ENCODE results near the gene WASL. TPM values are rescaled to one million over a fixed set of nuclear protein-coding genes. Genes with fewer than 3 reads are reported as not detected.

The WASL gene
- polyA plus RNA-seq, 6 donors from 2014 or later = 0.63 to 3.9 (median 3.3) TPM

DNA sequence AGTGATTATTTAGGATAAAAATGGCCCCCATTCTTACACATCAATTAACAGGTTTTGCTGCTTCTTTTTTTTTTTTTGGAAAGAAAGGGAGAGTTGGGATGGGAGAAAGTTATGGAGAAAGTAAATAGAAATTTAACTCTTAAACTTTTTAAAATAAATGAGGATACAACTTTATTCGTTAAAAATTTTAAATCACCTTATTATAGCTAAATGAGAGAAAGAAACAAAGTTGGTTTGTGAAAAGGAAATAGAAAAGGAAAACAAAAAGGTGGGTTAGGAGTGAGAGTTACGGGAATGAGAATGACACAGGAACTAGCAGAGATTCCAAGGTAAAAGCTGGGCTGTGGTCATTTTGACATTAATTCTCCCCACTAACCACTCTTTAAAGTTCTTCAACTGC lies 58.3 kb downstream of the WASL start:
- Mint-ChIP-seq H3K27me3 (no peaks in the 10 kb centered on the region), H3K4me1 (no peaks in the 10 kb centered on the region), H3K27ac (no peak overlapping the region), H3K9me3 (no peaks in the 10 kb centered on the region), H3K4me3 (no peak overlapping the region), H3K36me3 (peaks cover 7 to 9% of the 10 kb centered on the region in 2 donors)
- ATAC-seq (ENCODE audit: low read depth in 2 of 2) = no peak
- DNase-seq = no peak

DNA sequence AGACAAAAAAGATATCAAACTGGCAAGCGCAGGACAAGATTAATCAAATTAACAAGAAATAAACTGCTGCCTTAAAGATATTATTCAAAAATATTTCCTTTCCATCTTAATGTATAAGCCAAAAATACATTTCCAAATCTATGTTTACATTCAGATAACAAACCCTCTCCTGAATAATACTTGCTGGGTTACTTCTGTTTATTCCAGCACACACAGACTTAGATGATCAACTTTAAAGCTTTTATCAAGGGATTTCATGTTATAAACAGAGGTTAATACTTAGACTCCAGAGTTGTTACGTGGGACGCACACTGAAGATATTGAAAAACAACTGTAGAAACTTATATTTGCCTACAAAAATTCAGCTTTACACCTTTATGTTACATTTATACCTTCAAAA lies 59.6 kb downstream of the WASL start:
- DNase-seq (no peak), ATAC-seq (ENCODE audit: low read depth in 2 of 2) (no peak)
- Mint-ChIP-seq H3K4me1 (no peaks in the 10 kb centered on the region), H3K27me3 (no peaks in the 10 kb centered on the region), H3K27ac (no peak overlapping the region), H3K4me3 (no peak overlapping the region), H3K9me3 (no peaks in the 10 kb centered on the region), H3K36me3 (peaks cover 0 to 7% of the 10 kb centered on the region in 2 donors)

DNA sequence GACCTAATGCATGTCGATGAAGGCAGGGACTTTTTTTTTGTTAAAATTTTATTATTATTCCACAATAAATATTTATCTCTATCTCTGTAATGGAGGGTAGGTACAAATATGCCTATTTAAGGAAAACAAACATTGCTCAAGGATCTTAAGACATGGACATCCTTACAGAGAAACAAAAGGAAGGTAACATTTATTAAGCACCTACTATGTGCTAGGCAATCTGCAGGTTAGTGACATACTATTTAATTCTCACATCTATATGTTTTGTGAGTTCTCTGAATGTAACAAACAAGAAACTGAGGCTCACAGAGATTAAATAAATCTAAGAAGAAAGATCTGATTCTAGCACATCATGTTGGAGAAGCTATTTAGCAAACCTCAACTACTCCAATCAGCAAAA lies 61.1 kb downstream of the WASL start:
- H3K27ac Mint-ChIP-seq = peak overlapping the region in 1 of 6 donors; percentile 23
- no peaks in the 10 kb centered on the region for H3K4me1 Mint-ChIP-seq
- no peak overlapping the region for H3K4me3 Mint-ChIP-seq
- H3K36me3 Mint-ChIP-seq = peaks cover 0 to 7% of the 10 kb centered on the region in 2 donors
- DNase-seq (no peak), ATAC-seq (ENCODE audit: low read depth in 2 of 2) (no peak)
- no peaks in the 10 kb centered on the region for H3K9me3 Mint-ChIP-seq
- no peaks in the 10 kb centered on the region for H3K27me3 Mint-ChIP-seq

DNA sequence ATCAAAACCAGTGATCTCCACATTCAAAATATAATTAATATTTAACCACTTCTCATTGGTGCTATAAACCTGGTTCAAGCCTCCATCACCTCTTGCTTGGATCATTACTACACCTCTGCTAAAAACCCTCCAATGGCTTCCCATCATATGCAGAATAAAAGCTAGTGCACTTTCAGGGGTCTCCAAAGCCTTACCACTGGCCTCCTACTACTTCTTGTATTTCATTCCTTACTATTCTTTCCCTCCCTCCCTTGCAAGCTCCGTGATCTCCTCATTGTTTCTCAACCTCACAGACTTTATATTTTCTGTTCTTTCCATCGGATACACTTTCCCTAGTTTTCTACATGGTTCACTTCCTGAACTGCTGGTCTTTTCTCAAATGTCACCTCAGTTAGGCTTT lies 61.6 kb downstream of the WASL start:
- ATAC-seq (ENCODE audit: low read depth in 2 of 2) (no peak), DNase-seq (no peak)
- no peaks in the 10 kb centered on the region for H3K27me3 Mint-ChIP-seq
- H3K4me1 Mint-ChIP-seq = no peaks in the 10 kb centered on the region
- H3K9me3 Mint-ChIP-seq = no peaks in the 10 kb centered on the region
- no peak overlapping the region for H3K4me3 Mint-ChIP-seq
- peak overlapping the region in 2 of 6 donors; percentile 8 to 23 for H3K27ac Mint-ChIP-seq
- H3K36me3 Mint-ChIP-seq = peaks cover 0 to 7% of the 10 kb centered on the region in 2 donors

DNA sequence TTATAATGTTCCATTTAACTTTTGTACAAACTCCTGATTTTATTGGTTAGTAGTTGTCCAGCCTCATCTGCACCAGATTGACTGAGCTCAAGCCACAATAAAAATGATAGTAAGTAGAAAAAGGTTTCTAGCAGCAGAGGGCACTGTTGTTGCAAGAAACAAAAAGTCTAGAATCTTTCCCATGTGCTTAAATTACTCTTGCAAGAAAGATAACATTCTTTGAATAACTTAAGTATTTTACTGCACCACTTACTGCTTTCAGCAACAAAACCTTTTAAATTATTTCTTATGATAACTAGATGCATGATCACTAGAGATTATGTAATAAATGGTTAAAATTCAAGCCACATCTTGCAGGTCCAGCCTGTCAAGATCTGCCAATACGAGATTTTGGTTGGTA lies 66.1 kb downstream of the WASL start:
- peak; percentile 6 for DNase-seq
- H3K27ac Mint-ChIP-seq = no peak overlapping the region
- no peaks in the 10 kb centered on the region for H3K36me3 Mint-ChIP-seq
- no peaks in the 10 kb centered on the region for H3K27me3 Mint-ChIP-seq
- ATAC-seq (ENCODE audit: low read depth in 2 of 2) = peak in 1 of 2 donors; percentile 25
- H3K4me3 Mint-ChIP-seq = no peak overlapping the region
- H3K9me3 Mint-ChIP-seq = no peaks in the 10 kb centered on the region
- no peaks in the 10 kb centered on the region for H3K4me1 Mint-ChIP-seq

DNA sequence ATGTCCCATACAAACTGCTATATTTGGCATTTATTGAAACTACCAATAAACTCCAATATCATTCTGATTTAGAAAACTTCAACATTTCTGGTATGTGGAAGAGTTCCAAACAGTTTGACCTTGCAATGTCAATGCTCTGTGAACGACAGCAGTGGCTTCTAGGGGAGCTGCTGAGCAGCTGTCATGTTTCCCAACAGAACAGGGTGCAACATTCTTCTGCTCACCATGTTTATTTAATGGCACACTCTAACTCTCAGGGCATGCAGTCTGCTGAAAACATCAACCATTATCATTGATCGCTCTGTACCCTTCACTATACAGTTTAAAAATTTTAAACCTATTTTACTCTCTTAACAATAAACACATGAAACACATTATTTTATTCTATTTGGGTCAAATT lies 67.2 kb downstream of the WASL start:
- ATAC-seq (ENCODE audit: low read depth in 2 of 2) = no peak
- H3K4me3 Mint-ChIP-seq = no peak overlapping the region

DNA sequence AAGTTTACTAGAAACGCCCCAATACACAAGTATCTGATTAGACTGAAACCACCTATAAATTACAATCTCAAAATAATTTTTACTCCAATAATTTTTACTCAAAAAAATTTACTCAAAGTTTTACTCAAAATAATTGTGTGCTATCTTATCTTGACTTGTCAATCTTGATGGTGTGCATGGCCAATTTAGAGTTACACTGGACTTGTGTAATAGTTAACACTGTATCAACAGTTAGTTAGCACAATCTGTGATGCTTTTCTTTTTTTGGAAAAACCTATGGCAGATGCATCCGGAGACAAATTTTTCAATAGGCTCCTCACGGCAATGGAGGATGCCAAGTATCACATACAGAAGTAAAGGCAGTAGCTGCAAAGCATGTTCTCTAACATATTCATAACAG lies 68.2 kb downstream of the WASL start:
- Mint-ChIP-seq H3K36me3 (no peaks in the 10 kb centered on the region), H3K27ac (no peak overlapping the region), H3K9me3 (no peaks in the 10 kb centered on the region), H3K27me3 (no peaks in the 10 kb centered on the region), H3K4me3 (no peak overlapping the region), H3K4me1 (no peaks in the 10 kb centered on the region)
- ATAC-seq (ENCODE audit: low read depth in 2 of 2) = no peak
- no peak for DNase-seq

More for the DNA sequence above, 67.2 kb downstream of the WASL start:
- no peak overlapping the region for H3K27ac Mint-ChIP-seq
- no peak for DNase-seq
- H3K9me3 Mint-ChIP-seq = no peaks in the 10 kb centered on the region
- no peaks in the 10 kb centered on the region for H3K36me3 Mint-ChIP-seq
- no peaks in the 10 kb centered on the region for H3K4me1 Mint-ChIP-seq
- H3K27me3 Mint-ChIP-seq = no peaks in the 10 kb centered on the region

DNA sequence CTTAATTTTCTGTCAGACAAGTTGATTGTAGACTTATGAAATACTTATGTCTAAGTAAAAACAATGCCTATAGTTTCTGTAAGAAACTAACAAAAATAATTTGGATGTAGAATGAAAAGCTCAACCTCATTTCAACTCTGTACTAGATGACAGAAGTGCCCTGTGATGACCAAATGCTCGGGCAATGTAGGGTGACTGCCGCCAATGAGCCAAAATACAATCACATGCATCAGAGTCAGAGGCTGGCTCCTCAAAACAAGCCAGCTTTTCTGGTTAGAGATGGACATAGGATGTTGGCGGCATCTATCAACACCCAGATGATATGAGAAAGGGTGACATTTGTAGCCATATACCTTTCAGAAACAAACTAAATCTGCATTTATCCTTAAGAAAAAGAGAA lies 69.2 kb downstream of the WASL start:
- no peak for DNase-seq
- Mint-ChIP-seq H3K27me3 (no peaks in the 10 kb centered on the region), H3K36me3 (no peaks in the 10 kb centered on the region), H3K4me3 (no peak overlapping the region), H3K9me3 (no peaks in the 10 kb centered on the region), H3K27ac (no peak overlapping the region), H3K4me1 (no peaks in the 10 kb centered on the region)
- no peak for ATAC-seq (ENCODE audit: low read depth in 2 of 2)

DNA sequence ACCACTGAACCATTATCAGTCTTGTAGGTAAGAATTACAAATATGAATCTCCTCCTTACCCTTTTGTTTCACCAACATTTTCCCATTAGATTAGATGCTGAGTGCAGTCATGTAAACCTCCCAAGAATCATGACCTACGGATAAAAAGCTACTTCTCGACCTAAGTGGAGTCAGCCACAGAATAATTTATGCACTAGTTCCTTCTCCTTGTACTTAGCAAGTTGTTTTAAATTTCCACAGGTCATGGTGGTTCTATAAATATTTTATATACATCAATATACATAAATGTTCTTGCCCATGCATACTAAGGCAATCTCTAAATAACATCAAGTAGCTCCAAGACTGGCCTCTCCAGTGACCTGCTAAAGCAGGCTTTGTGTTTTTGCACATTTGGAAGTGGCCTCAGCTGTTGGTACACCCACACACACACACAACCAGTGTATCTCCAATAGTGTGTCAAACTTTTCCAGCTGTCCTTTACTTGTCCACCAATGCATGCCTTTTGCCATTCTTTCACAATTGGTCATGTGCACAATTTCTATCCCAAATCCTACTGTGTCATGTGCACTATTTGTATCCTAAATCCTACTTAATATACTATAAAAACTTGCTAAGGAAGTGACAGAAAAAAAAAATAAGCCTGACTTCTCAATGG lies 71.6 kb downstream of the WASL start:
- Mint-ChIP-seq H3K27me3 (no peaks in the 10 kb centered on the region), H3K9me3 (no peaks in the 10 kb centered on the region), H3K4me1 (no peaks in the 10 kb centered on the region), H3K36me3 (no peaks in the 10 kb centered on the region), H3K4me3 (no peak overlapping the region), H3K27ac (peak overlapping the region in 1 of 6 donors; percentile 16)
- ATAC-seq (ENCODE audit: low read depth in 2 of 2) = no peak
- no peak for DNase-seq

DNA sequence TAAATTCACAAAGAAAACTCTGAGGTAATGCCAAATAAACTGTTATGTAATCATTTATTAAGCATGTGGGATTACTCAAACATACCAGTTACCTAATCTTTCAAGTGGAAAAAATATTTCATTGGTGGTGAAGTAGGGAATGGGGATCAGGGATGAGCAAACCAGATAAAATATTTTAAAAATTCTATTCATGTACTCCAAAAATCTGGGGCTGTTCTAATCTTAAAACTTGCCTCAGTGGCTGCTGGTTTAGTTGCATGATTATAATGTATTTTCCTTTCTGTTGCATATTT lies 73.7 kb downstream of the WASL start:
- H3K27ac Mint-ChIP-seq = no peak overlapping the region
- no peak for DNase-seq
- H3K4me1 Mint-ChIP-seq = no peaks in the 10 kb centered on the region

DNA sequence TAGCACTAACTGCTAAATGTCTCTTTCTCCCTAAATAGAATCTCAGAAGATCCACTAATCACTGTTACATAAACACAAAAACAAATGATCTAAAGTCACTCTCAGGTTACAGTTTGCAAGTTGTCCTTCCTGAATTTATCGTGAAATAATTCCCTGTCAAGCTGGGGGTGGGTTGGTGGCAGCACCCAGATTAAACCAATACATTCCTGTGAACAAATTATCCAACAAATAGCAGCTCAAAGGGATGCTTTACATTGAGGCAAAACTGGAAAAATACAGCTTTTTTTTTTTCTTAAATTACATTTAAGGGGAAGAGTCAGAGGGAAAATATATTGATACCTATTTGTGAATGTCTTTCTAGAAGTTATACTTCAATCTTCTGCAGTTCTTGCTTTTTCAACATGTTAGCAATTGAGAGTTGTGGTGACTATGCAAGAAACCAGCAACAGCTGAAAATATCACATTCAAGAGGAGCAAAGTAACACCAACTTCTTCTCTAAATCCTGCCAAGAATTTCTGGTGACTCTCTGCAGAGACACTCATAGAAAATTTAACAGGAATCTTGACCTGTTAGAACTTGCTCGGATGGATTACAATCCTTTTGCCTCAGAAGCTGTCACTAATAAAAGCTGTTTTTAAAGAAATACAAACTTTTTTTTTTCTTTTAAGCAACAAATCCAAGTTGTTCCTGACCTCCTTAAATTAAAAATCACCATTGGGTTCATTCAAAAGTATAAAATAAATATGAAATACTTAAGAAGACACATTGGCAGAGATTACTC lies 74.2 kb downstream of the WASL start:
- no peaks in the 10 kb centered on the region for H3K9me3 Mint-ChIP-seq
- no peak for ATAC-seq (ENCODE audit: low read depth in 2 of 2)
- H3K27ac Mint-ChIP-seq = no peak overlapping the region
- H3K4me3 Mint-ChIP-seq = no peak overlapping the region
- H3K27me3 Mint-ChIP-seq = no peaks in the 10 kb centered on the region
- no peaks in the 10 kb centered on the region for H3K36me3 Mint-ChIP-seq
- H3K4me1 Mint-ChIP-seq = no peaks in the 10 kb centered on the region
- DNase-seq = no peak

More for the DNA sequence above, 73.7 kb downstream of the WASL start:
- H3K4me3 Mint-ChIP-seq = no peak overlapping the region
- H3K9me3 Mint-ChIP-seq = no peaks in the 10 kb centered on the region
- H3K36me3 Mint-ChIP-seq = no peaks in the 10 kb centered on the region
- no peaks in the 10 kb centered on the region for H3K27me3 Mint-ChIP-seq
- ATAC-seq (ENCODE audit: low read depth in 2 of 2) = no peak

DNA sequence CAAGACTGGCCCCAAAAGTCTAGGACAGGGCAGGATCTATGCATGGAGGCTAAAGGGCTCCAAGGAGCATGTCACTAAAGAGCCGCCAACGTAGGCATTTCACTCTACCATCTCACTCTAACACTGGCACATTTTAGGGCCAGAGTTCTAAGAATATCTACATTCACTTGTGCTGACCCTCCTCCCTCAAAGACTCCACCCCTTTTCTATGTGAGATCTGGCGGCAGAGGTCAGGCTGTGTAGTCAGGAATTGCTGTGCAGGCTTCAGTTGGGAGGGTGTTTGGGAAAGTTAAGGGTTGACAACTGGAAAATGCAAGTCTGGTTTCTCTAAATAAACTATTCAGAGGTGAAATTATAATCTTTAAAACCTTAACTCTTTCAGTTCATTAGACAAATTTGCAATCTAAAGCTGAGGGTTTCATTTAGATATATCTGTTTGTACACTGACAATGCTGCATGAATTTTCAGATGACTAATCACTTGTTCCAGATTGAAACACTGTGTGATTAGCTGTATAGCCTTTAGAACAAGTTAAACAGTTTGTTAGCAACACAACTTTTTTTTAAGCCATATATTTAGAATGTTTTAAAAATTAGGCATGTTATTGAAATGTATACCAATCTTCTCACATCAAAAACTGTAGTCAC lies 74.9 kb downstream of the WASL start:
- DNase-seq = no peak
- H3K4me3 Mint-ChIP-seq = no peak overlapping the region
- no peaks in the 10 kb centered on the region for H3K36me3 Mint-ChIP-seq
- H3K27me3 Mint-ChIP-seq = peaks cover 0 to under 1% (median 0%) of the 10 kb centered on the region in 3 donors
- no peak for ATAC-seq (ENCODE audit: low read depth in 2 of 2)
- H3K27ac Mint-ChIP-seq = no peak overlapping the region
- no peaks in the 10 kb centered on the region for H3K9me3 Mint-ChIP-seq
- no peaks in the 10 kb centered on the region for H3K4me1 Mint-ChIP-seq

DNA sequence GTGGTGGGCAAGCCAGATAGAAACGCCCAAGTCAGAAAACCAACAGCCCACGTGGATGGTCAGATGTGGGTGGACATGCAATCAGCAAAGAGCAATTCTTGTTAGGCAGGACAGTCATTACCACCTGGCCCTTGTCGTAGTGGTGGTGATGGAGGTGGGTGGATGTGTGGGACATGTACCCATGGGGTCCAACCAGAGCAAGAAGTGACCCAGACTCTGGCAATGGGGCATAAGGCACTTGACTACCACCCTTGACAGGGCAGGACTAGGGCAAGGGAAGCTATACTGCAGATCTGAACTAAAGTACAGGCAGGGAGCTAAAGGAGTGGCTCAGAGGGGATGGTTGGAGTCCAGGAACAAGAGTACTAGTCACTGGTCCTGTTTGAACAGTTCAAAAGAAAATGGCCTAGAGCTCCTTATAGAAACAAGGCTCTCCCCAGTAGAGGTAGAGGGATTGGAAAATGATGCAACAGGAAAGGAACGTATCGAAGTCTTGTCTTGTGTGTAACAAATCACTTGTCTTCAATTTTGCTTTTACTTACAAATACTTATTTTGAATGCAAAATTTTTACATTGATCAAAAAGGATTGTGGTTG lies 75.6 kb downstream of the WASL start:
- H3K36me3 Mint-ChIP-seq = no peaks in the 10 kb centered on the region
- H3K9me3 Mint-ChIP-seq = no peaks in the 10 kb centered on the region
- peak overlapping the region in 1 of 6 donors; percentile 7 for H3K27ac Mint-ChIP-seq
- H3K4me1 Mint-ChIP-seq = no peaks in the 10 kb centered on the region
- H3K4me3 Mint-ChIP-seq = no peak overlapping the region
- DNase-seq (no peak), ATAC-seq (ENCODE audit: low read depth in 2 of 2) (no peak)
- H3K27me3 Mint-ChIP-seq = peaks cover 0 to 4% (median 0%) of the 10 kb centered on the region in 3 donors

DNA sequence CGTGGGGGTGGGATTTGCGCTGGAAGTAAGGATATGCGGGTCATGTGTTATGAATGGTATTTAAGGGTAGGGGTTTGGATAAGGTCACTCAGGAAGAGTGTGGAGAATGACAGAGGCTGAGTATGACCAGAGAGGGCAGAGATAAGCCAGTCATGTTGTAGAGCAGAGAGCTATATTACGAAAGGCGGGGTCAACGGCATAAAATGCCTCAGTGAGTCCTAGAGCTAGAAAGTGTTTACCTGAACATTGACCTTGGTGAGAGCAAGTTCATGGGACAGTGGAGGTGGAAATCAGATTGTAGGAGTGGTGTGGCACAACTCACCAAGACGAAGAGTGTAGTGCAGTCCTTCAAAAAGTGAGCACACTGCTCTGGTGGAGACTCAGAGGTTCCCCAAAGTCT lies 79.3 kb downstream of the WASL start:
- Mint-ChIP-seq H3K4me1 (no peaks in the 10 kb centered on the region), H3K27me3 (peaks cover 4 to 9% (median 8%) of the 10 kb centered on the region in 3 donors)

More for the DNA sequence above, 79.3 kb downstream of the WASL start:
- H3K9me3 Mint-ChIP-seq = no peaks in the 10 kb centered on the region
- no peak overlapping the region for H3K4me3 Mint-ChIP-seq
- DNase-seq = no peak
- no peaks in the 10 kb centered on the region for H3K36me3 Mint-ChIP-seq
- peak overlapping the region in 2 of 6 donors; percentile 8 to 44 for H3K27ac Mint-ChIP-seq
- no peak for ATAC-seq (ENCODE audit: low read depth in 2 of 2)

All from naive B cell (primary cell).